ENCODE results near the gene SPOP.

SPOP gene

GRCh38 chr17:49618028-49618611 is 59.8 kb downstream of the SPOP start:
- DNase-seq (ENCODE audit: low read depth in 2 of 3, low spot score in 1 of 3): no peak

DNA sequence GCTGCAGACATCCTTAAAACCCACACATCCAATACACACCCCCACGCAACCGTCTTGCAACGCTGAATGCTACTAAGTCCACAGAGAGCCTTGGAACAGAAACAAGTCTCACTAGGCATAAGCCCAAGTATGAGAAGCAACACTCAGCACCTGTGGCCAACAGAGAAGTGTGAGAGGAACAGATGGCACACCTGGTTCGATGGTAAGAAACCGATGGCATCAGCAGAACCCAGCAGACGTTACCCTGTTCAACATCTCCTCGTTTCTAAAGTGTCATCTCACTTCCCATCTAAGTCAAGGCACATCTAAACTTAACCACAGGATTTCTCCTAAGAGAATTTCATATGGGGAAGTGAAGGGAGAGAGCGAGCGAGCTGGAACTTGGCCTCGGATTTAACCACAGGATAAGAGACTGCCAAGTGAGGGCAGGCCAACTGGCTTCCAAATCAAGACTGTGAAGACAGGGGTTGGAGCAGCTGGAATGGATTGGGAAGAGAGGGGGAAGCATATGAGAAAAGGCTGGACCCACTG is 61.2 kb downstream of the SPOP start:
- DNase-seq (ENCODE audit: low read depth in 2 of 3, low spot score in 1 of 3): no peak

DNA sequence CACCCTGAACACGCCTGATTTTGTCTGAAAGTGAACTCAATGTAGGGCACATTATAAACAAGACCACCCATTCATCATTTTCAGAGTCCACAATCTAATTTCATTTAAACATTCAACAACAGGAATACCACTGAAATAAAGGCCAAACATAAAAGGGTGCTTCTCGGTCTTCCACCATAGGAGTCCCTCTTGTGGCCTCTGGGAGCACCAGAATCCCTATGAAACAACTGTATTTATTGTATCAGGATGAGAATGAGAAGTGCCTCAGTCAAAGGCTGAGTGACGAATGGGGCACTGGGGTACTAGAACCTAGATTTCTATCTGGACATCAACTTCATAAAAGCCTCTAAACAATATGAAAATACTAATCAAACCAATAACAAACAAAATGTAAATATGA is 61.8 kb downstream of the SPOP start:
- no peak for DNase-seq (ENCODE audit: low read depth in 2 of 3, low spot score in 1 of 3)

DNA sequence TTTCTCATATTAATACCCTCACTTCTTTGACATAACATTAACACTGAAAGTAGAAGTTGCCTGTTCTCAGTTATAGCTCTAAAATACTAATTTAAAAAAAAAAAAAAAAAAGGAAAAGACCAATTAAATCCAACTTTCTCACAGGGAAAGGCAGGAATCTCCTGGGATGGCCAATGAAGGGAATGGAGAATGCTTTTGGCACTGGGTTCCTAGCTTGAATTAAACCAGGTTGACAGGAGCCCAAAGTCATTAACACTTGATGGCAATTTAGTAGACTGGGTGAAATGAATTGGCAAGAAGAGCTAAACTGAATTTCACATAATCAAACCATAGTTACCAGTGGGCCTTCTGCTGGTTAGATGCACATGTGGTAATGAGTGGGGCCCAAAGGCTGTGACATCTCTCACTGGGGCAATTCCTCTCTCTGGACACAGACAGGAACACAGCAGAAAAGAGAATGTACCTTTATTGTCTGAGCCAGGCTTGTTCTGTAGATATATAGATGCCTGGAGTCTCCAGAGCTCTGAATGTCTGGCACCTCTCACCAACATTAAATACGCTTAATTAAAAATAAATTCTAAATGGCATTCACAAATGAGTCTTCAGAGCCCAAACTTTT is 64.6 kb downstream of the SPOP start:
- no peak for DNase-seq (ENCODE audit: low read depth in 2 of 3, low spot score in 1 of 3)

DNA sequence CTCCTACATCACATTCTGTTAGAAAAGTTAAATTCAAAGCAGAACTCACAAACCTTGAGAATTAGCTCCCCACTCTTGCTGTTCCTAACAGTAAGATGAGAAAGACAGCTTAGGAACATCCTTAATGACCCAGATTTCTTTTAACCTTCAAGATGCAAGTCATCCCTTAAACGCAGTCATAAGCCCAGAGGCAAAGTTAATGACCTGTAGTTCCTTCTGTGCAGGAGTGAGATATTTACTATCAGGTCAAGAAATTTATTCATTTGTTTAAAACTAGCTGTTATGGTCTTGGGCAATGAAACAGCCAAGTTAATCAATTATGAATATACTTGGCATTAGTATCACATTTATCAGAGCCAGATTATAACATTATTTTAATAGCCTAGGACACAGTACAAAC is 65.2 kb downstream of the SPOP start:
- no peak for DNase-seq (ENCODE audit: low read depth in 2 of 3, low spot score in 1 of 3)

- no peak for DNase-seq (ENCODE audit: low read depth in 2 of 3, low spot score in 1 of 3)
Observed at GRCh38 chr17:49610883-49611584, 66.9 kb downstream of the SPOP start.

- no peak for DNase-seq (ENCODE audit: low read depth in 2 of 3, low spot score in 1 of 3)
Observed at GRCh38 chr17:49604314-49604869, 73.5 kb downstream of the SPOP start.

GRCh38 chr17:49603720-49604119 is 74.2 kb downstream of the SPOP start:
- no peak for DNase-seq (ENCODE audit: low read depth in 2 of 3, low spot score in 1 of 3)

DNA sequence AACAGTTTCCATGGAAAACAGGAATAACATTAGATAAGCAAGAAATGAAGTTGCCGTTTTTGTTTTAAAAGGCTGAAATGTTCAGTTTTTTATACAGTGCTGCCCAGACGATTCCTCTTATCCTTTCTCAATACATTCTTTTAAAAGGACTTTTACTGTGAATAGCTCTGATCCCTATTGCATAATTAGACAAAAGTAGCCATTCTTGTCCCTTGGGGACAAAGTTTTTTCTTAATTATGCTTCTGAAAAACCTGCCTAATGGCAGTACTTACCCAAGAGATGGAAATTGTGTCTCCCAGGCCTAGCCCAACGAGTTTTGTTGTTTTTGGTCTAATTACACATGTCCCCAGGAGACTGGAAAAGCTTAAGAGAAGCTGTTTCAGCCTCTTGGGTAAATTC is 74.7 kb downstream of the SPOP start:
- no peak for DNase-seq (ENCODE audit: low read depth in 2 of 3, low spot score in 1 of 3)

DNA sequence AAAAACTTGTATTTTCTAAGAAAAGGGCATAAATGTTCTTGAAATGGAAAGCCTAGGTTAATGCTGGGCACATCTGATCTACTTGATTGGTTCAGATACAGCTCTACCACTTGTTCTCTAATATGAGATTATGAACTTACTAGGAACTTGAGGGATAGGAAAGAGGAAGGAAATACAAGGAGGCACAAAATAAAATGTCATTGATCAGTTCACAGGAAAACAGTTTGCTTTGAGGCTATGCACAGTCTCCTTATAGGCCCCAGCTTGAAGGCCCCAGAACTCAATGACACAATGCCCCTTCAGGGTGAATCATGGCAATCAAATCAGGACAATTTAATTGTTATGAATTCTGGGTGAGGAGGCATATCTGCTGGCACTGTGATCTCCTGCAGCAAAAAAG is 75.1 kb downstream of the SPOP start:
- no peak for DNase-seq (ENCODE audit: low read depth in 2 of 3, low spot score in 1 of 3)

DNA sequence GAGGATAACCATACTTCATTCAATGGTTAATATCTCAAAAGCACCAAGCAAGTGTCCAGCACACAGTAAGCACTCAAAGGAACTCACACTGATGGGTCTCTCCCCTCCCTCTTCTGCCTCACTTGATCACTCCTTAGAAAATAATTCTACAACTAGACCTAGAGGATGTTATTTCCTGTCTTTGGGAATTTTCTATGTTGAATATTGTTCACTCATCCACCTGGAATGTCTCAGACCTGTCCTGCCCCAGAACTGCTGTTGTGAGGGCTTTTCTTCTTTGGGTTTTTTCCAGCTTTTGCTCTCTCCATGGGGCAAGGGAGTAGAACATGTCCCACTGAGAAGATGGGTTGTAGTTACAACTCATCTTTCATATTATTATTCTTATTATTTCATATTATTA is 76.9 kb downstream of the SPOP start:
- DNase-seq (ENCODE audit: low read depth in 2 of 3, low spot score in 1 of 3): no peak

DNA sequence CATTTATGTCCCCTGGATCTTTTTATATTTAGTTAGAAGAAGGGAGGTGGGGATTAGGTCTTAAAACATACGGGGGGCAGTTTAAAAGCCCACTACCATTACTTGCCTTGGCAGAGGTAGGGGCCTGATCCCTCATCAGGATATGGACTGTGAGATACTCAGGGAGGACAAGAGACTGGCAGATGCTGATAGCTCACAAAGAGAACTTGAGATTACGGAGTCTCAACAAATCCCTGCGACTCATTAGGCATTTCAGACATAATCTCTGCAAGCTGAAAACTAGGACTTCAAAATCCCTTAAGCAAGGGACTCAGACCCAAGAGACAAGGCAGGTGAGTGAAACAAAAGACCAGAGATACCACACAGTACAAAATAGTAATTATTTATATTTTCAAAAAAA is 79.0 kb downstream of the SPOP start:
- no peak for DNase-seq (ENCODE audit: low read depth in 2 of 3, low spot score in 1 of 3)

GRCh38 chr17:49597928-49598655 is 79.8 kb downstream of the SPOP start:
- no peak for DNase-seq (ENCODE audit: low read depth in 2 of 3, low spot score in 1 of 3)

GRCh38 chr17:49597436-49597835 is 80.5 kb downstream of the SPOP start:
- DNase-seq (ENCODE audit: low read depth in 2 of 3, low spot score in 1 of 3): no peak

DNA sequence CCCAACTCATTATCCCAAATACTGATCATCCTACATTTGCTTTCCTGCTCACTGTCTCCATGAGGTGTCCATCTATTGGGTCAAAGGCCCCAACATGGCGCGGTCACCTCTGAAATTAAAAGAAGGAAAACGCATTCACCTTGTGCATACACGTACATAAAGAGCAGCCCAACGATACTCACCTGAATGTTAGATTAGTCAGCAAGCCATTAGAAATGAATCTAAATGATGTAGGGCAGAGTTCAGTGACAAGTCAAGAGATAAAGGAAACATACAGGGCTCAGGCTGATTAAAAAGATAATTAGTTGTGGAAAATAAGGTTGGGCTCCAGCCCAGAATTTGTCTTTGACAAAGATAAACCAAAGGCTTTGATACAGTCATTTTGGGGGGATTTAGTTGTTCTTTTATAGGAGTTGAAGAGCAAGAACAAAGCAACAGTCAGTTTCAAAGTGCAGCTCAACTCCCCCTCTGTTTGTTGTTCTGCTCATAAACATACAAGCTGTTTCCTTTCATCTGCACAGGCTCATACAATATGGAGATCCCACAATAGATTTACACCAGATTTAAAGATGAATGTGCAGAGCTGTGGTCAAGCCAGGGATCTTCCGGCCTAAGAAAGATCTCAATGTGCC is 81.2 kb downstream of the SPOP start:
- DNase-seq (ENCODE audit: low read depth in 2 of 3, low spot score in 1 of 3): no peak

DNA sequence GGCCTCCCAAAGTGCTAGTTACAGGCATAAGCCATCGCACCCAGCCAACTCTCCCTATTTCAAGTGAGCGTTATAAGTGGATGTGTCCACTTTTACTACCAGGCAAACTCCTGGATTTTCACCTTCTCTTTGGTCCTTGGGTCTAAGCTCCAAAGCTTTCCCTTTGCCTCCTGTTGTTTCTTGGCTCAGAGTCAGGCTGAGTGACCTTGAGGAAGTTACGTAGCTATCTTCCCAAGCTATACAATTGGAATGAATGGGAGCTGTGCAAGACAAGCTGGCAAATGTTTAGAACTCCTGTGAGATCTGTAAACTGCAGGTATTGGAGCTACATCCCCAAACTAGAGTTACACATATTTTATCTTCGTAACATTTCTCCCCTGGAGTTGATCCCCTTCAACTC is 81.9 kb downstream of the SPOP start:
- no peak for DNase-seq (ENCODE audit: low read depth in 2 of 3, low spot score in 1 of 3)

GRCh38 chr17:49595328-49595727 is 82.6 kb downstream of the SPOP start:
- DNase-seq (ENCODE audit: low read depth in 2 of 3, low spot score in 1 of 3): no peak

- no peak for DNase-seq (ENCODE audit: low read depth in 2 of 3, low spot score in 1 of 3)
Observed at GRCh38 chr17:49592263-49592662, 85.6 kb downstream of the SPOP start.

- DNase-seq (ENCODE audit: low read depth in 2 of 3, low spot score in 1 of 3): no peak
Observed at GRCh38 chr17:49590874-49591273, 87.0 kb downstream of the SPOP start.

- DNase-seq (ENCODE audit: low read depth in 2 of 3, low spot score in 1 of 3): no peak
Observed at GRCh38 chr17:49589577-49589927, 88.3 kb downstream of the SPOP start.

Measured in stimulated activated CD4-positive, alpha-beta T cell treated with anti-CD3 and anti-CD28 coated beads, Interleukin-12 subunit alpha, Interleukin-12 subunit beta, amount 100 ng/mL, for 48 hours (primary cell).